Endothelial cell of umbilical vein (primary cell): ENCODE measurements around the gene EHD3. TPM values are rescaled to one million over a fixed set of nuclear protein-coding genes. Genes with fewer than 3 reads are reported as not detected.

Experiments used
- BruUV-seq: library from RNA; stranded (reverse); fragments of 400-500 nt; replicated peaks from 2 replicates; lab custom pipeline; 2021; lab: Mats Ljungman, UMichigan
- CTCF ChIA-PET: fragments of 300-600, 350-600 bp; sonication (Branson Sonifier 250); formaldehyde crosslinking; loops from one replicate; lab custom pipeline; 2021; ENCODE audit warnings: antibody characterized with exemption, inconsistent platforms; lab: Charles Lee
- POLR2A ChIA-PET: fragments of 300-600, 350-600 bp; sonication (Branson Sonifier 250); formaldehyde crosslinking; loops from one replicate; lab custom pipeline; 2021; ENCODE audit warnings: antibody characterized with exemption, inconsistent platforms; lab: Charles Lee
- DNase-seq: peaks from one replicate; pipeline ENCODE4 v3.0.0-alpha.2; 2011; ENCODE audit warnings: low read depth, low spot score
- FAIRE-seq: peaks from 2 replicates; lab custom pipeline; 2011; peaks lifted over from hg19 to GRCh38; lab: Jason Lieb, UNC
- H2AFZ ChIP-seq: 2 replicates; pipeline ENCODE4 v1.6.0; 2012; ENCODE audit warnings: low read depth, low read length, control low read depth, inconsistent platforms
- H3K27ac ChIP-seq: 2 replicates; pipeline ENCODE4 v1.5.1; 2011; ENCODE audit warnings: low read depth, mild to moderate bottlenecking, control low read depth, low read length, moderate library complexity; ENCODE audit not compliant: insufficient read depth
- H3K27me3 ChIP-seq, 2 experiments: 2 replicates each; pipeline versions ENCODE4 v1.6.0 to v1.6.1; 2011; ENCODE audit warnings: low read length in 2 of 2, mixed read lengths in 1 of 2; ENCODE audit not compliant: control insufficient read depth in 2 of 2, insufficient read depth in 2 of 2
- H3K36me3 ChIP-seq, 2 experiments: 2 replicates in 1 of 2; 3 replicates in 1 of 2; pipeline ENCODE4 v1.5.1; 2011; ENCODE audit warnings: low read length in 2 of 2, mild to moderate bottlenecking in 1 of 2, moderate library complexity in 1 of 2; ENCODE audit not compliant: control insufficient read depth in 2 of 2, insufficient read depth in 2 of 2; ENCODE audit errors: extremely low read depth in 1 of 2
- H3K4me1 ChIP-seq: 3 replicates; pipeline ENCODE4 v1.5.1; 2011; ENCODE audit warnings: mild to moderate bottlenecking, low read length; ENCODE audit not compliant: control insufficient read depth, insufficient read depth; ENCODE audit errors: extremely low read depth
- H3K4me2 ChIP-seq: 2 replicates; pipeline ENCODE4 v1.6.1; 2011; ENCODE audit warnings: low read length, control low read depth, mixed read lengths; ENCODE audit not compliant: insufficient read depth
- H3K4me3 ChIP-seq, 3 experiments: fragments of 200-600 bp in 1 of 3; sonication (generic), shearing (Covaris generic) in 1 of 3; replicated peaks in 1 of 3; 2 replicates each; pipeline ENCODE4 v1.5.1; 2011 to 2016; ENCODE audit warnings: control low read depth in 3 of 3, low read length in 3 of 3, mild to moderate bottlenecking in 2 of 3, inconsistent platforms in 1 of 3, low read depth in 1 of 3, moderate library complexity in 1 of 3; ENCODE audit not compliant: insufficient read depth in 1 of 3
- H3K79me2 ChIP-seq: 2 replicates; pipeline ENCODE4 v1.6.0; 2012; ENCODE audit warnings: low read length, inconsistent platforms; ENCODE audit not compliant: control insufficient read depth, insufficient read depth
- H3K9ac ChIP-seq: replicated peaks from 2 replicates; pipeline ENCODE3; 2011; ENCODE audit warnings: low read length, control low read depth; ENCODE audit not compliant: insufficient read depth; ENCODE audit errors: extremely low read depth
- H3K9me1 ChIP-seq: replicated peaks from 3 replicates; pipeline ENCODE4 v1.6.0; 2011; ENCODE audit warnings: mild to moderate bottlenecking, low read length; ENCODE audit not compliant: control insufficient read depth, insufficient read depth; ENCODE audit errors: extremely low read depth
- H3K9me3 ChIP-seq: replicated peaks from 2 replicates; pipeline ENCODE4 v1.5.1; 2012; ENCODE audit warnings: low read length, inconsistent platforms; ENCODE audit not compliant: control insufficient read depth, insufficient read depth
- H4K20me1 ChIP-seq: replicated peaks from 2 replicates; pipeline ENCODE3; 2011; ENCODE audit warnings: mild to moderate bottlenecking, low read length; ENCODE audit not compliant: control insufficient read depth, insufficient read depth; ENCODE audit errors: extremely low read depth
- CTCF ChIP-seq, 2 donors: IDR thresholded peaks; 1 replicate in 1 of 2; 2 replicates in 1 of 2; pipeline ENCODE4 v1.5.1; 2011; ENCODE audit warnings: low read length in 2 of 2, mild to moderate bottlenecking in 2 of 2, moderate library complexity in 2 of 2, control low read depth in 1 of 2, inconsistent platforms in 1 of 2, low read depth in 1 of 2; ENCODE audit not compliant: insufficient read depth in 1 of 2; ENCODE audit errors: extremely low read depth in 1 of 2
- EZH2 ChIP-seq: IDR thresholded peaks from 2 replicates; pipeline ENCODE4 v1.6.1; 2012; ENCODE audit warnings: borderline replicate concordance, low read depth, mild to moderate bottlenecking, moderate library complexity, low read length, inconsistent platforms; ENCODE audit not compliant: severe bottlenecking
- FOS ChIP-seq: IDR thresholded peaks from 2 replicates; pipeline ENCODE4 v1.6.1; 2011; ENCODE audit warnings: mild to moderate bottlenecking, low read length, moderate library complexity, borderline replicate concordance; ENCODE audit not compliant: insufficient read depth
- GATA2 ChIP-seq: IDR thresholded peaks from 2 replicates; pipeline ENCODE4 v1.7.0; 2011; ENCODE audit warnings: low read depth, mild to moderate bottlenecking, moderate library complexity, mixed read lengths, low read length; ENCODE audit not compliant: insufficient read length, insufficient read depth
- JUN ChIP-seq: IDR thresholded peaks from 2 replicates; pipeline ENCODE4 v1.6.1; 2011; ENCODE audit warnings: borderline replicate concordance, low read depth; ENCODE audit not compliant: insufficient read length, insufficient read depth
- MAX ChIP-seq: IDR thresholded peaks from 2 replicates; pipeline ENCODE4 v1.6.1; 2011; ENCODE audit not compliant: insufficient read depth, insufficient read length
- MYC ChIP-seq: IDR thresholded peaks from one replicate; pipeline ENCODE4 v1.6.1; 2011; ENCODE audit warnings: mild to moderate bottlenecking, low read depth, low read length
- POLR2A ChIP-seq: IDR thresholded peaks from 2 replicates; pipeline ENCODE4 v1.6.1; 2012; ENCODE audit warnings: low read depth, mild to moderate bottlenecking, control low read depth, low read length
- POLR2AphosphoS5 ChIP-seq: IDR thresholded peaks from 2 replicates; pipeline ENCODE4 v1.6.1; 2012; ENCODE audit warnings: low read depth, mild to moderate bottlenecking, control low read depth, low read length, moderate library complexity; ENCODE audit not compliant: insufficient read depth
- dilution Hi-C: fragments of 300-500 bp; cut with MboI; formaldehyde crosslinking; loops from one replicate; pipeline ENCODE4 v1.15.0; 2019; ENCODE audit warnings: low sequenced_read_pairs; ENCODE audit not compliant: extremely low pct_ligation_motif_present
- intact Hi-C: fragments of 100-400 bp; cut with micrococcal nuclease; formaldehyde crosslinking; loops from one replicate; pipeline ENCODE4 v1.10.0; 2022
- polyA plus RNA-seq, 4 experiments: library from polyadenylated mRNA; depleted of rRNA in 3 of 4; stranded (reverse) in 3 of 4; unstranded in 1 of 4; fragments of >200 nt; gene quantifications; 2 replicates each; pipeline versions ENCODE4 v1.2.1 to v1.2.3, GENCODE V29; 2011 to 2012; ENCODE audit warnings: missing spikeins in 1 of 4
- total RNA-seq: library from RNA; stranded (reverse); gene quantifications from 2 replicates; pipeline ENCODE4 v1.2.3, GENCODE V29; 2021

EHD3 gene
- total and polyA plus RNA-seq, 2 donors (not counting 3 experiments of a cell fraction or from before 2014, with no cell fraction given) = 6.5 to 12.1 TPM

- Histone ChIP-seq H3K79me2 (no peaks in the 10 kb centered on the region), H3K27ac (no peak overlapping the region), H3K9me3 (no peaks in the 10 kb centered on the region), H3K27me3 (peaks cover 0 to 2% of the 10 kb centered on the region in 2 experiments), H2AFZ (no peak overlapping the region), H3K9ac (no peak overlapping the region), H3K4me2 (no peak overlapping the region), H3K4me3 (no peak overlapping the region), H3K4me1 (no peaks in the 10 kb centered on the region), H3K9me1 (no peaks in the 10 kb centered on the region), H4K20me1 (no peaks in the 10 kb centered on the region), H3K36me3 (no peaks in the 10 kb centered on the region)
- DNase-seq (no peak), FAIRE-seq (peak; percentile 55)
- intact Hi-C loops (no loop called here), dilution Hi-C loops (no loop called here)
- BruUV-seq = no TSS peak
- ChIA-PET CTCF (no interaction called here), POLR2A (no interaction called here)
- no peak for TF ChIP-seq CTCF (IDR thresholded peaks at IDR 0.05; ENCODE audit: extremely low read depth in 1 of 2, insufficient read depth in 1 of 2, low read depth in 1 of 2, low read length in 2 of 2)
- TF ChIP-seq MAX = no peak
- no peak for TF ChIP-seq JUN
- TF ChIP-seq POLR2AphosphoS5 = no peak
- TF ChIP-seq MYC = no peak
- TF ChIP-seq EZH2 = no peak
- no peak for TF ChIP-seq FOS
- no peak for TF ChIP-seq GATA2
- TF ChIP-seq POLR2A = no peak
These were observed 37.9 kb downstream of the EHD3 start for GRCh38 chr2:31271851-31272267.
